ENCODE results near the gene PIK3C2B. TPM values are rescaled to one million over a fixed set of nuclear protein-coding genes. Genes with fewer than 3 reads are reported as not detected.

PIK3C2B gene
- total and polyA plus RNA-seq, 2 donors (not counting 1 experiment from before 2014, with no cell fraction given) = 90.3 to 142 TPM

DNA sequence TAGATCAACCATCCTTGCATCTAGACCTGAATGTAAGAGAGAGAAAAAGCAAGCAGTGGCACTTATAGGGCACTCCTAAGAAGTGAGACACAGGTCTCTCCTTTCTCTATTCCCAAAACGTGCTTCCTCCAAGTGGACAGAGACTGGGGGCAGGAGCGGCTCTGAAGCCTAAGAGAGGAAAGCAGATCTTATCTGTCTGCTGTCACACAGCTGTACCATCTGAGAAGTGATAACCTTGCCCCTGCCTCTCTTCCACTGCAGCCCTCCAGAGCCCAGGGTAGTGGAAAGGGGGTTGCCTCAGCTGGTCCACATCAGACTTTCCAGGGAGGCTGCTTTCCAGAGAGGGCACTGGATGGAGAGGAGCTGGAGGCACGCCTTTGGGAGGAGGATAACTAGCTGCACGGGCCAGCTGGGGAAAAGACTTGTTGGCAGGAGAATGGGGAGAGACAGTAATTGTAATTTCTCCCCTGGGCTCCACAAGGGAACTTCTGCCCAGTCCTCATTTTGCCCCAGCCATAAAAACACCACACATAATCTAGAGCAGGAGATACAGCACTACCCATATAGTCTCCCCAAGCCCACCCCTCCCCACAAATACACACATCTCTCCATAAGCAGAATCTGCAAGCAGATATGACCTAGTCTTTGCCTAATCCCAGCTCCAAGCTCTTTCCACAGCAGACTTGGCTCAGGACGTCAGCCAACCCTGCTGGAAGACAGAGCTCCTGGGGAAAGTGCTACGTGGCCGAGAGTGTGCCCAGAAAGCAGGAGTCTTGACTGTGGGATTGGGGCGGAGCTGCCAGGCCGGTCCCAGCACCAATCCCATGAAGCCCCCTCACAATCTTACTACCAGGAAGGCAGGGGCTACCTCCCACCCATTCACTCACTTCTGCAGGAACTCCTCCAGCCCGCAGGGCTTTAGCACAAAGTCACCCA is 31.2 kb downstream of the PIK3C2B start:
- 100% methylated on average over 3 of the region's 10 CpGs for WGBS (ENCODE audit: insufficient coverage)
- POLR2A ChIA-PET = interaction anchor here (0.7 to 1.5 kb wide), 3 partner anchors 9 to 18 kb away, joined by 3 to 5 read pairs (median 3); no protein-coding TSS in a partner anchor
- Histone ChIP-seq H3K9me3 (ENCODE audit: control extremely low read depth in 1 of 3, control insufficient read depth in 2 of 3, insufficient read depth in 1 of 3, low read length in 2 of 3) (no peaks in the 10 kb centered on the region), H3K27ac (ENCODE audit: low read length in 2 of 2) (peak overlapping the region; percentile 86 to 90), H3K4me2 (replicated peaks; ENCODE audit: low read depth, low read length, poor library complexity, severe bottlenecking) (peak overlapping the region; percentile 83), H3K9ac (ENCODE audit: low read length) (no peak overlapping the region), H3K4me1 (ENCODE audit: control insufficient read depth in 2 of 2, insufficient read depth in 2 of 2, low read length in 2 of 2) (peaks cover 97 to 98% of the 10 kb centered on the region in 2 donors), H3K27me3 (replicated peaks in 1 of 4; ENCODE audit: control extremely low read depth in 1 of 4, control insufficient read depth in 3 of 4, insufficient read depth in 4 of 4, low read length in 3 of 4) (no peaks in the 10 kb centered on the region), H3K36me3 (replicated peaks in 1 of 2; ENCODE audit: control extremely low read depth in 1 of 2, control insufficient read depth in 1 of 2, extremely low read depth in 1 of 2, insufficient read depth in 2 of 2, low read length in 1 of 2) (peaks cover 1 to 36% of the 10 kb centered on the region in 2 experiments), H3K4me3 (ENCODE audit: control extremely low read depth in 1 of 5, extremely low read depth in 1 of 5, insufficient read depth in 1 of 5, low read depth in 2 of 5, low read length in 4 of 5) (no peak overlapping the region), H4K20me1 (ENCODE audit: control insufficient read depth, insufficient read depth, low read length, poor library complexity, severe bottlenecking) (peaks cover 2% of the 10 kb centered on the region), H3K79me2 (ENCODE audit: control insufficient read depth, insufficient read depth, low read length) (peaks cover 50% of the 10 kb centered on the region), H2AFZ (ENCODE audit: insufficient read depth, low read depth, low read length, poor library complexity, severe bottlenecking) (no peak overlapping the region)
- intact Hi-C loops (cut with micrococcal nuclease) = loop anchor here (2.0 kb wide), 1 partner anchor 17 kb away; no protein-coding TSS in a partner anchor
- peak overlapping the region; percentile 80 for H3K4me3 Mint-ChIP-seq
- peak overlapping the region; percentile 95 for H3K27ac Mint-ChIP-seq
- no peak for DNase-seq
- H3K27me3 Mint-ChIP-seq = no peaks in the 10 kb centered on the region
- H3K9me3 Mint-ChIP-seq (ENCODE audit: insufficient read depth) = no peaks in the 10 kb centered on the region
- peaks cover 93% of the 10 kb centered on the region for H3K4me1 Mint-ChIP-seq
- no peak for ATAC-seq (ENCODE audit: low read depth)
- no peak for TF ChIP-seq EZH2 (IDR thresholded peaks at IDR 0.05; ENCODE audit: borderline replicate concordance, insufficient read depth, low read depth, low read length, poor library complexity, severe bottlenecking)
- TF ChIP-seq, protein P1, sequence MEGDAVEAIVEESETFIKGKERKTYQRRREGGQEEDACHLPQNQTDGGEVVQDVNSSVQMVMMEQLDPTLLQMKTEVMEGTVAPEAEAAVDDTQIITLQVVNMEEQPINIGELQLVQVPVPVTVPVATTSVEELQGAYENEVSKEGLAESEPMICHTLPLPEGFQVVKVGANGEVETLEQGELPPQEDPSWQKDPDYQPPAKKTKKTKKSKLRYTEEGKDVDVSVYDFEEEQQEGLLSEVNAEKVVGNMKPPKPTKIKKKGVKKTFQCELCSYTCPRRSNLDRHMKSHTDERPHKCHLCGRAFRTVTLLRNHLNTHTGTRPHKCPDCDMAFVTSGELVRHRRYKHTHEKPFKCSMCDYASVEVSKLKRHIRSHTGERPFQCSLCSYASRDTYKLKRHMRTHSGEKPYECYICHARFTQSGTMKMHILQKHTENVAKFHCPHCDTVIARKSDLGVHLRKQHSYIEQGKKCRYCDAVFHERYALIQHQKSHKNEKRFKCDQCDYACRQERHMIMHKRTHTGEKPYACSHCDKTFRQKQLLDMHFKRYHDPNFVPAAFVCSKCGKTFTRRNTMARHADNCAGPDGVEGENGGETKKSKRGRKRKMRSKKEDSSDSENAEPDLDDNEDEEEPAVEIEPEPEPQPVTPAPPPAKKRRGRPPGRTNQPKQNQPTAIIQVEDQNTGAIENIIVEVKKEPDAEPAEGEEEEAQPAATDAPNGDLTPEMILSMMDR (IDR thresholded peaks at IDR 0.05) = no peak
- CTCF ChIA-PET = interaction anchor here (1.4 to 43.9 kb wide), 5 partner anchors 9 to 37 kb away, joined by 5 to 1884 read pairs (median 58); partner anchors contain the start of gene PIK3C2B
